Superior temporal gyrus (tissue), 1 donor: ENCODE results near the gene ZNF91.
"Not testable (repeated sequence)": the region's sequence is repeated elsewhere in the genome, so short reads cannot be mapped to it uniquely, and the experiment has no call there.

Experiments
- DNase-seq: peaks from one replicate; pipeline ENCODE4 v3.0.0-alpha.2; 2016; ENCODE audit errors: extremely low spot score

Gene ZNF91

DNA sequence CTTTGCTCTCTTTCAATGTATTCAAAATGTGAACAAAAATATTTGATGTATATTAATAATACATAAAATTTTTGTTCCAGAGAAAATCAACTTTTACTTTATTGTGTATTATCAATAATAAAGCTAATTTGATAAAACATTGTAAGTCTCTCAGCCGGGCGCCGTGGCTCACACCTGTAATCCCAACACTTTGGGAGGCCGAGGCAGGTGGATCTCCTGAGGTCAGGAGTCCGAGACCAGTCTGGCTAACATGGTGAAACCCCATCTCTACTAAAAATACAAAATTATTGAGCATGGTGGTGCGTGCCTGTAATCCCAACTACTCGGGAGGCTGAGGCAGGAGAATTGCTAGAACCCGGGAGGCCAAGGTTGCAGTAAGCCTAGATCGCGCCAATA, 449 bp upstream of the ZNF91 start:
- not testable (repeated sequence) for DNase-seq

DNA sequence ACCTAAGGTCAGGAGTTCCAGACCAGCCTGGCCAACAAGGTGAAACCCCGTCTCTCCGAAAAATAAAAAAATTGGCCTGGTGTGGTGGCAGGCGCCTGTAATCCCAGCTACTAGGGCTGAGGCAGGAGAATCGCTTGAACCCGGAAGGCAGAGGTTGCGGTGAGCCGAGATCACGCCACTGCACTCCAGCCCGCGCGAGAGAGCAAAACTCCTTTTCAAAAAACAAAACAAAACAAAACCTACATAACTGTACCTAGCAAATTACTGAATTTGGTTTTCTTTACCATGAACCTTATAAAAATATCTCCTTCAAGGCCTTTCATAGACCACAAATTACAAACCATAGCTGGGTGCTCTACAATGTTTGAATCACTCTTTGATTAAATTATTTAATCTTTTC, 760 bp downstream of the ZNF91 start:
- no peak for DNase-seq

DNA sequence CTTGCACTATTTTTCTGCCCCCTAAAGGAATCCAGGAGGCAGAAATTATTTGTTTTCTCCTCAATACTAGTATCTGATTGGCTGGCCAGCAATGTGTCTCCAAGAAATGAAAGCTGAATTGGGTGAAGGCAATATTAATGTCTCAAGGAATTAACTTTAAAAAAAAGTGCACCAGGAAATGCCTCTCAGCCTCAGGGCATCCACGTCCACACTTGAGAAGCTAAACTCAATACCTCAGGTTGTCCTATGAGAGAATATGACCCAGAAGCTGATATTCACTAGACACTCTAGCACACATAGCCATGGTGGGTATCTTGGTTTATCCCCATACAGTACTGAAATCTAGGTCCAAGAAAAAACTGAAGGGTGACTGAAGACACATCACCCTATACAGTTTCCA, 2.1 kb downstream of the ZNF91 start:
- DNase-seq, result no peak

GRCh38 chr19:23391236-23391635, 4.0 kb downstream of the ZNF91 start:
- no peak for DNase-seq

DNA sequence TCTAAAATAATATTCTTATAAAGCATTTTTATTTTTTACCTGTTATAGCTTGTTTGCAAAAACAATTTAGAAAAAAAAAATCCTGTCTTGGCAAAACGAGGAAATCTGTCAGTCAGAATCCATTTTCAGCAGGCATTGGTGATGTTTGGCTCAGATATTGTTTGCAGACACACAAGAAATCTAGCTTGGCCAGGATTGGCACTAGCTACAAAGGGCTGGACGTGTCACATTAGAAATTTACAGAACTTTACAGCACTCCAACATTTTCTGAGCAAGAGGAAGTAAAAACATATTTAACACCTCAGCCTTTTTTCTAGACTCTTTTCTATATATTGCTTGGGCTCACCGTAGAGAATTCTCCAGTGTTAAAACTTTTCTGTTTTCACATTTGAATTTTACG, 9.9 kb downstream of the ZNF91 start:
- no peak for DNase-seq

- DNase-seq, result no peak
These were observed 10.4 kb downstream of the ZNF91 start for GRCh38 chr19:23384858-23385257.

- DNase-seq, result no peak
These were observed 11.1 kb downstream of the ZNF91 start for GRCh38 chr19:23384166-23384565.

GRCh38 chr19:23382955-23383354, 12.3 kb downstream of the ZNF91 start:
- no peak for DNase-seq

GRCh38 chr19:23381114-23381513, 14.2 kb downstream of the ZNF91 start:
- no peak for DNase-seq

- DNase-seq, result not testable (repeated sequence)
These were observed 15.6 kb downstream of the ZNF91 start for GRCh38 chr19:23379671-23380070.

DNA sequence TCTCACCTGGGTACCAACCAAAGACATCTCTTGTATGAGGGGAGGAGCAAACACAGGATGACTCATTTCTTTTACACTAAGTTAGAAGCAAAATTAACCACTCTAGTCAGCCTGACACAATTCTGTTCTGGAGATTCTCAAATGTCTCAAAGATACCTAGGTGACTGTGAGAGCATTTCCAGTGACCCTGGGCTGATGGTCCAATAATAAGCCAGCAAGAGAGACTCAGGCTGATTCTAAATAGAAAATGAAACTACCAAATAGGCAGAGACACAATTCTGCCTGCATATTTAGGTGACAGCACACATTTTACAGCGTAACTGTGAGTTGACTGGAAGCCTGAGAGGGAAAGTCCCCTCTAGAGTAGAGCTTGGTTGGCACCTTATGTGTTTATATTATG, 16.3 kb downstream of the ZNF91 start:
- no peak for DNase-seq

GRCh38 chr19:23377276-23377675, 18.0 kb downstream of the ZNF91 start:
- DNase-seq, result no peak

DNA sequence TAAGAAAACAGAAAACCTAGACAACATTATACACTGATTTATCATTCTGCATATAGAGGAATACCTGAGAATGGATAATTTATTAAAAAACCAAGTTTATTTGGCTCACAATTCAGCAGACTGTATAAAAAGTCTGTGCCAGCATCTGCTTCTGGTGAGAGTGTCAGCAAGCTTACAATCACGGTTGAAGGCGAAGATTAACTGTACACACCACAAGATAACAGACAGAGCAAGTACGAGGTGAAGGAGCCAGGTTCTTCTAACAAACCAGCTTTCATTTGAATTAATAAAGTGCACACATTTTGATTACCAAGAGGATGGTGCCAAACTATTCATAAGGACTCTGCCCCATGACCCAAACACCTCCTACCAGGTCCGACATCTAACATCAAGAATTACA, 28.8 kb downstream of the ZNF91 start:
- DNase-seq, result no peak

DNA sequence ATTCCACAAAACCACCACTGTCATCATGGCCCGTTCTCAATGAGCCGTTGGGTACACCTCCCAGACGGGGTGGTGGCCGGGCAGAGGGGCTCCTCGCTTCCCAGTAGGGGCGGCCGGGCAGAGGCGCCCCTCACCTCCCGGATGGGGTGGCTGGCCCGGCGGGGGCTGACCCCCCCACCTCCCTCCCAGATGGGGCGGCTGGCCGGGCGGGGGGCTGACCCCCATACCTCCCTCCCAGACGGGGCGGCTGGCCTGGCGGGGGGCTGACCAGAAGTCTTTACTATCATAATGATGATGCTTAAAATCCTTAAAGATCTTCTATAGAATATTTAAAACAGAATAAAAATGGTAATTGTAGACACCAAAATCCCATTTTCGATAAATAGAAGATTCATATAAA, 29.2 kb downstream of the ZNF91 start:
- DNase-seq, result not testable (repeated sequence)

- no peak for DNase-seq
These were observed 30.0 kb downstream of the ZNF91 start for GRCh38 chr19:23365222-23365621.

DNA sequence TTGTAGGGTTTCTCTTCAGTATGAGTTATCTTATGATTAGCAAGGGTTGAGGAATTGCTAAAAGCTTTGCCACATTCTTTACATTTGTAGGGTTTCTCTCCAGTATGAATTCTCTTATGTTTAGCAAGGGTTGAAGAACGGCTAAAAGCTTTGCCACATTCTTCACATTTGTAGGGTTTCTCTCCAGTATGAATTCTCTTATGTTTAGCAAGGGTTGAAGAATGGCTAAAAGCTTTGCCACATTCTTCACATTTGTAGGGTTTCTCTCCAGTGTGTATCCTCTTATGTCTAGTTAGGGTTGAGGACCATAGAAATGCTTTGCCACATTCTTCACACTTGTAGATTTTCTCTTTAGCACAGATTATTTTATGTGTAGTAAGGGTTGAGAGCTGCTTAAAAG, 33.4 kb downstream of the ZNF91 start:
- DNase-seq, result not testable (repeated sequence)

GRCh38 chr19:23351806-23352205, 43.5 kb downstream of the ZNF91 start:
- DNase-seq, result no peak

DNA sequence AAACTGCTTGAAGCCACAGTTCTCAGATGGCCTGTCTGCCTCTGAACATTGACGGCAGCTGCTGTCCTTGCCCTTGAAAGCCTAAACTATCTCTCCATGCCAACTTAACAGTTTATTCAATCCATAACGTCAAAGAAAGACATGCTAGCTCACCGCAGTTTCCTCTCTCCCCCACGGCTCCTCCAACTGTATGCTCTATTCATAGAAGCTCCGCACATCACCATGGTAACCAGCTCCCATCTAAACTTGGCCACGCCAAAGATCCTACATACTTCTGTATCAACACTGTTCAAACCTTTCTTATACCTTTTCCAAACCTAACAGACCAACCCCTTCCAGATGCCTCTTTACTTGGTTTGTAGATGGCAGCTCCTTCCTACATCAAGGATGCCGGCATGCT, 48.6 kb downstream of the ZNF91 start:
- DNase-seq, result peak; percentile 31

- DNase-seq, result no peak
These were observed 49.4 kb downstream of the ZNF91 start for GRCh38 chr19:23345838-23346237.

GRCh38 chr19:23343434-23344010, 51.7 kb downstream of the ZNF91 start:
- DNase-seq, result no peak

DNA sequence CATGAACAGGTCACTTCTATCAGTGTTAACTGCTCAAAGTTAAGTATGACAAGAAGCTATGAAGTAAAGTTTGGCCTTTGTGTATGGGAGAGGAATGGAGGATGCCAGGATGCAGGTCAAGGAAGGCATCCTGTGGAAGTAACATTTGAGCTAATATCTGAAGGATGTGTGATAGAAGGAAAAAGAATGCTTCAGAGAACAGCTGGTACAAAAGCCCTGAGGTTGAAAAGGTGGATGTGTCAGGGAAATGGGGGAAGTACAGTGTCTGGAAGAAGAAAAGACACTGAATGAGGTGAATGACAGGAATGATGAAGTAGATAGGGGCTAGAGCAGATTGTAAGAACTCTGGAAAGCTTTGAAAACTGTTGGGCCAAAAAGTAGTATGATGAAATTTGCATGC, 67.1 kb downstream of the ZNF91 start:
- no peak for DNase-seq

GRCh38 chr19:23321953-23322549, 73.2 kb downstream of the ZNF91 start:
- no peak for DNase-seq

DNA sequence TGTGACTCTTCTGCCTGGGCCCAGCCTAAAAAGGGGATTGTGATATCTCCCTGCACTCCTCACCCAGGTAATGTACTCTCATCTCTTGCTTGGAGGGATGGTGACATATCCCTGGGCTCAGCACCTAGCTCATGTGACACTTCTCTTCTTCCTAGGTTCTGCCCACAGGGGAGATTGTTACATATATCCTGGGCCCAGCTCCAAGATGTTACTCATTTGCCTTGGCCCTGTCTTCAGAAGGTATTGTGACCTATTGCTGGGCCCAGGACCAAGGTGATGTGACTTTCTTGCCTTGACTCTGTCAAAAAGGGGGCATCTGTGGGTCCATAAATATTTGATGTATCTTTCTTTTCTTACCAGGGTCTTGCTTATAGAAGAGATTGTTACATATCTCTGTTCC, 73.9 kb downstream of the ZNF91 start:
- DNase-seq, result not testable (repeated sequence)

- DNase-seq, result not testable (repeated sequence)
These were observed 75.7 kb downstream of the ZNF91 start for GRCh38 chr19:23319571-23319970.
